ENCODE results near the gene CLP1.

GRCh38 chr11:57679396-57679795 lies 21.8 kb downstream of the CLP1 start:
- TF ChIP-seq, protein P1, sequence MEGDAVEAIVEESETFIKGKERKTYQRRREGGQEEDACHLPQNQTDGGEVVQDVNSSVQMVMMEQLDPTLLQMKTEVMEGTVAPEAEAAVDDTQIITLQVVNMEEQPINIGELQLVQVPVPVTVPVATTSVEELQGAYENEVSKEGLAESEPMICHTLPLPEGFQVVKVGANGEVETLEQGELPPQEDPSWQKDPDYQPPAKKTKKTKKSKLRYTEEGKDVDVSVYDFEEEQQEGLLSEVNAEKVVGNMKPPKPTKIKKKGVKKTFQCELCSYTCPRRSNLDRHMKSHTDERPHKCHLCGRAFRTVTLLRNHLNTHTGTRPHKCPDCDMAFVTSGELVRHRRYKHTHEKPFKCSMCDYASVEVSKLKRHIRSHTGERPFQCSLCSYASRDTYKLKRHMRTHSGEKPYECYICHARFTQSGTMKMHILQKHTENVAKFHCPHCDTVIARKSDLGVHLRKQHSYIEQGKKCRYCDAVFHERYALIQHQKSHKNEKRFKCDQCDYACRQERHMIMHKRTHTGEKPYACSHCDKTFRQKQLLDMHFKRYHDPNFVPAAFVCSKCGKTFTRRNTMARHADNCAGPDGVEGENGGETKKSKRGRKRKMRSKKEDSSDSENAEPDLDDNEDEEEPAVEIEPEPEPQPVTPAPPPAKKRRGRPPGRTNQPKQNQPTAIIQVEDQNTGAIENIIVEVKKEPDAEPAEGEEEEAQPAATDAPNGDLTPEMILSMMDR (IDR thresholded peaks at IDR 0.05) = no peak
- TF ChIP-seq POLR2A (IDR thresholded peaks at IDR 0.05) = no peak

All from heart left ventricle (tissue), 13 donors.